ENCODE results near the gene L1CAM.

Gene L1CAM

DNA sequence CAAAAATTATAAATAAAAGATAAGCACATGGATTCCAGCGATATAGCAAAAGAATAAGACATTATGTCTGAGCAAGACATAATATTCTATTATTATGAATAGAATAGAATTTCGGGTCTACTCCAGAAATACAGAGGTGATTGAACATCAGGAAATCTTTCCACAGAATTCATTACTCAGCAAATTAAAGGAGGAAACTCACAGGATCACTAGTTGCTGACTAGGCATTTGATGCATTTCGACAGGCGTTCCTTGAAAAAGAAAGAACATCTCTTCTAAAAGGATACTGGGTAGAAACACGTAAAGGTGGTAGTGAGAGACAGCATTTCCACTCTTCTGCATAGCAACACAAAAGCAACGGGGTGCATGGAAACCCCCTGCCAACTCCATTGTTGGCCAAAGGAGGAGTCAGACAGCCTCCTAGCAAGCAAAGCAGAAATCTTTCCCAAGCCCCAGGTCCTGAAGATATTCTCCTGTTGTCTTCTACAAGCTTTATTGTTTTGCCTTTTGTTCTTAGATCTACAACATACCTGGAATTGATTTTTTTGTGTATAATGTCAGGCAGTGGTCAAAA lies 41.4 kb downstream of the L1CAM start:
- H3K36me3 Mint-ChIP-seq (ENCODE audit: low read depth) = no peaks in the 10 kb centered on the region
- H3K9me3 Mint-ChIP-seq = no peaks in the 10 kb centered on the region
- no peaks in the 10 kb centered on the region for H3K4me1 Mint-ChIP-seq (ENCODE audit: low read depth)
- H3K27ac Mint-ChIP-seq = no peak overlapping the region
- peaks cover 29% of the 10 kb centered on the region for H3K27me3 Mint-ChIP-seq
- H3K4me3 Mint-ChIP-seq = no peak overlapping the region
- intact Hi-C loops (cut with micrococcal nuclease) = no loop called here

DNA sequence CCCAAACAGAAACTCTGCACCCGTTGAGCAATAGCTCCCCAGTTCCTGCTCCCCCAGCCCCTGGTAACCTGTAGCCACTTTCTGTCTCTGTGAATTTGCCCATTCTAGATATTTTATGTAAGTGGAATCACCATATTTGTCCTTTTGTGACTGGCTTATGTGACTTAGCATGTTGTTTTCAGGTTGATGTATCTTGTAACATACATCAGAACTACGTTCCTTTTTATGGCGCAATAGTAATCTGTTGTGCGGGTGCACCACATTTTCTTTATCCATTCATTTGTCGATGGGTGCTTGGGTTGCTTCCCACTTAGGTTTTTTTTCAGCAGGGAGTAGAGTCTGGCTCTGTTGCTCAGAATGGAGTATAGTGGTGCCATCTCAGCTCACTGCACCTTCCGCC lies 49.1 kb downstream of the L1CAM start:
- Mint-ChIP-seq H3K9me3 (no peaks in the 10 kb centered on the region), H3K36me3 (ENCODE audit: low read depth) (no peaks in the 10 kb centered on the region), H3K4me1 (ENCODE audit: low read depth) (no peaks in the 10 kb centered on the region), H3K4me3 (no peak overlapping the region), H3K27me3 (peaks cover 56% of the 10 kb centered on the region), H3K27ac (no peak overlapping the region)
- intact Hi-C loops (cut with micrococcal nuclease) = no loop called here

DNA sequence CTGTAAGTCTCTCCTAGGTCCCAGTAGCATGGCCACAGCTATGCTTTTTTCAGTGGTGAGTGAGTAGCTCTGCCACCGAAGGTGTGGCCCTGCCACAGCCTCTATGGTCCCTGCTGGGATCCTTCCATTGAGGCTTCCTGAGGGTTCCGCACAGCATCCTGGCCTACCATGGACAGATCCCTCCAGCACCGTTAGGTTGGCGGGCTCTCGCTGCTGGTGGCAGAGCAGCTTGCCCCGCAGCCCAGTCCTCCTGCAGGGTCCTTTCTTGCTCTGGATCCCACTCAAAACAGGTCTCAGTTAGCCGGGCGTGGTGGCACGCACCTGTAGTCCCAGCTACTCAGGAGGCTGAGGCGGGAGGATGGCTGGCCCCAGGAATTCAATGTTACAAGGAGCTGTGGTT lies 53.2 kb downstream of the L1CAM start:
- peaks cover 63% of the 10 kb centered on the region for H3K27me3 Mint-ChIP-seq
- H3K9me3 Mint-ChIP-seq = no peaks in the 10 kb centered on the region
- H3K27ac Mint-ChIP-seq = no peak overlapping the region
- no peak overlapping the region for H3K4me3 Mint-ChIP-seq
- H3K36me3 Mint-ChIP-seq (ENCODE audit: low read depth) = no peaks in the 10 kb centered on the region
- H3K4me1 Mint-ChIP-seq (ENCODE audit: low read depth) = peaks cover 4% of the 10 kb centered on the region
- intact Hi-C loops (cut with micrococcal nuclease) = no loop called here

GRCh38 chrX:153831429-153832150 lies 54.4 kb downstream of the L1CAM start:
- H3K4me1 Mint-ChIP-seq (ENCODE audit: low read depth) = peaks cover 4% of the 10 kb centered on the region
- peaks cover 72% of the 10 kb centered on the region for H3K27me3 Mint-ChIP-seq
- H3K36me3 Mint-ChIP-seq (ENCODE audit: low read depth) = no peaks in the 10 kb centered on the region
- H3K27ac Mint-ChIP-seq = no peak overlapping the region
- no peak overlapping the region for H3K4me3 Mint-ChIP-seq
- no peaks in the 10 kb centered on the region for H3K9me3 Mint-ChIP-seq
- intact Hi-C loops (cut with micrococcal nuclease) = no loop called here

DNA sequence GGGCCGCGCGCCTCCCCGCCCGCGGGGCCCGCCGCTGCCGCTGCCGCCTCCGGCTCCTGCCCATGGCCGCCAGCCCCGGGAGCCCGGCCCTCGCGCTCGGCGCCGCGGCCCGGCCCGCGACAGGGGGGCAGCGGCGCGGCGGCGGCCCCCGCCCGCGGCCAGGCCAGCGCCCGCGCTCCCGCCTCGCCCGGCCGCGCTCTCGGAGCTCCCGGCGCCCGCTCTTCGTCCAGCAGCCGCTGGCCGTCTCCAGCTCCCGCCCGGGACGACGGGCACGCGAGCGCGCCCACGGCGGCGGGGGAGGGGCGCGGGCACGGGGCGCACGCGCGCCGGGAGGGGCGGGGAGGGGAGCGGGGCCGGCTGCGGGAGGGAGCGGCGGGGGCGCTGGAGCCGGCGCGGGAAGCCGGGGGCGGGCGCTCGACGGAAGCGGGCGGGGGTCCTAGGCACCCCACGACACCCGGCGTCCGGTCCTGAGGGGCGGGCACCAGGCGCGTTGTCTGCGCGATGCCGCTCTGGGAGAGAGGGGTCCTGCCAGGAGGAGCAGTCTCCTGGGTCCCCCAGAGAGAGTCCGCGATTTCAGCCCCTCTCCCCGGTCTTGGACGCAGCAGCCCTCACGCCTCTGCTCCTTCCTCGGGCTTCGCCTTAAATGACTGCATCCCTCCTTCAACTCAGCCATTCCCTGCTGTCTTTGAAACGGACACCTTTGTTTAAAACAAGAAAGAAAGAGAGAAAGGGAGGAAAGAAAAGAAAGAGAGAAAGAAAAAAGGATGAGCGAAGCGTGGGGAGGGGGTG lies 55.1 kb downstream of the L1CAM start:
- Mint-ChIP-seq H3K36me3 (ENCODE audit: low read depth) (no peaks in the 10 kb centered on the region), H3K27me3 (peaks cover 73% of the 10 kb centered on the region), H3K4me3 (no peak overlapping the region), H3K27ac (no peak overlapping the region), H3K9me3 (no peaks in the 10 kb centered on the region), H3K4me1 (ENCODE audit: low read depth) (peaks cover 4% of the 10 kb centered on the region)
- intact Hi-C loops (cut with micrococcal nuclease) = no loop called here

GRCh38 chrX:153829799-153830639 lies 56.0 kb downstream of the L1CAM start, which contains the start of gene PDZD4:
Gene PDZD4 (minus strand): TSS chrX:153830544. CDS start chrX:153830298, 246 bp downstream.
- intact Hi-C loops (cut with micrococcal nuclease) = no loop called here
- peak within 1 kb of the TSS; percentile 20 for H3K4me3 Mint-ChIP-seq
- H3K36me3 Mint-ChIP-seq (ENCODE audit: low read depth) = no peaks in the 10 kb centered on the region
- H3K27ac Mint-ChIP-seq = no peak within 1 kb of the TSS
- H3K4me1 Mint-ChIP-seq (ENCODE audit: low read depth) = peaks cover 4% of the 10 kb centered on the region
- H3K27me3 Mint-ChIP-seq = peaks cover 75% of the 10 kb centered on the region
- no peaks in the 10 kb centered on the region for H3K9me3 Mint-ChIP-seq

DNA sequence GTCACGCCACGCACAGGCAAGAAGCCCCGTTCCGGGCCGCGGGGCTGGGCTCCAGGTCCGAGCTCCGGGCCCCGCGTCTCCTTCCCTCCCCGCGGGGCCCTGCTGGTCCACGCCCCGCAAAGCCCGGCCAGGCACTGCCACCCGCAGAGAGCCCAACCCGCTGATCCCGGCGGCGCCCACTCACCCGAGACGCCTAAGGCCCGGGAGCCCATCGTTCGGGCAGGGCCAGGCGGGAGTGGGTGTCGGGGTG lies 56.5 kb downstream of the L1CAM start:
- H3K27me3 Mint-ChIP-seq = peaks cover 78% of the 10 kb centered on the region
- intact Hi-C loops (cut with micrococcal nuclease) = no loop called here
- no peak overlapping the region for H3K27ac Mint-ChIP-seq
- H3K36me3 Mint-ChIP-seq (ENCODE audit: low read depth) = no peaks in the 10 kb centered on the region
- H3K4me3 Mint-ChIP-seq = no peak overlapping the region
- H3K9me3 Mint-ChIP-seq = no peaks in the 10 kb centered on the region
- H3K4me1 Mint-ChIP-seq (ENCODE audit: low read depth) = peaks cover 4% of the 10 kb centered on the region

DNA sequence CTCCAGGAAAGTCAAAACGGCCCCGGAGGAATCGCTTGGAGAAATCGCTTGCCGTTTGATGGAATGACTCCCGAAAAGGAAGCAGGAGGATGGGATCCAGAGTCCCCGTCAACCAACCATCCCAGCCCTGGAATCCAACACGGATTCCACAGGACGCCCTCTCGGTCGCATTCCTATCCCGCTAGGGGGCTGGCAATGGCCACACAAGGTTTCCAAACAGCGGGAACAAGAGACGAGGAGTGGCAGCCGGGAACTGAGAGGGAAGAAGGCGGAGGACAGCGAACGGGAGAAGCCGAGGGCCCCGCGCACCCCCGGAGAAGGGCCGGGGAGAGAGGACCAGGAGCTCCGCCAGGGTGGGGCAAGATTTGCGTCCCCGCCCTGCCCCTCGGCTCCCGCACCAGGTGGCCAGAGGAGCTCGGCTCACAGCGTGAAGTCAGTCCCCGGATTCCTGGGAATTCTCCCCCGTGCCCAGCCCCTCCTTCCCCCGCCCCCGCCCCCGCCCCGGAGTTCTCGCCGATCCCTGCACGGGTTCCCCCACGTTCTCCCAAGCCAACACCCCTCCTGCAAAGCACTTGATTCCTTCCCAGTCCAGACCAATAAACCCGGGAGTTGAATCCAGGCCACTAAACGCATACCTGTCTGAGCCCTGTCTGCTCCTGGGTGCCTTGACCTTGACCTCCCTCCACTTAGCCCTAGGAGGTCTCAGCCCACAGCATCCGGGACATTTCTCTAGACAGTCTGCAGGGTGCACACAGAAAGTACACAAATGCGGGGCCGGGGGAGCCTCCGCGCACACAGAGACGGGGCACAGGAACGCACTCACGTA lies 57.0 kb downstream of the L1CAM start:
- H3K9me3 Mint-ChIP-seq = no peaks in the 10 kb centered on the region
- H3K4me3 Mint-ChIP-seq = no peak overlapping the region
- H3K36me3 Mint-ChIP-seq (ENCODE audit: low read depth) = no peaks in the 10 kb centered on the region
- no peak overlapping the region for H3K27ac Mint-ChIP-seq
- peaks cover 80% of the 10 kb centered on the region for H3K27me3 Mint-ChIP-seq
- intact Hi-C loops (cut with micrococcal nuclease) = no loop called here
- H3K4me1 Mint-ChIP-seq (ENCODE audit: low read depth) = peaks cover 4% of the 10 kb centered on the region

DNA sequence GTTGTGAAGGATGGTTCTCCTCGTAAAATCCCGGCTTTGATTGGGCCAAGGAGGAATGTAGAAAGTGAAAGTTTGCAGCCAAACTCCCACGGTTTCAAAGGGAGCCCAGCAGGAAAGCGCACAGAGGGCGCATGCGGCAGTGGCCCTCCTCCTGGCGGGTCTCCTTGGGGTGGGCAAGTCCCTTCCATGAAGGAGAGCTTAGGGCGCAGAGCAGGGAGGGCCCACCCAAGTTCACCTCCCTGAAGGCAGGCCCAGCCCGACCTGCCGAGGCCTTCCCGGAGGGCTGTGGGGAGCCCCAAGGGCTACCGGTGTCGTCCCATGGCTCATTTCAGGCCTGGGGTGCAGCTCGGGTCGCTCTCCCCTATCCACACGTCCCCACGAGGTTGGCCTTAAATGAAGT lies 57.7 kb downstream of the L1CAM start:
- H3K4me3 Mint-ChIP-seq = no peak overlapping the region
- peaks cover 81% of the 10 kb centered on the region for H3K27me3 Mint-ChIP-seq
- intact Hi-C loops (cut with micrococcal nuclease) = no loop called here

GRCh38 chrX:153827903-153828302 lies 58.1 kb downstream of the L1CAM start:
- H3K9me3 Mint-ChIP-seq = no peaks in the 10 kb centered on the region
- H3K36me3 Mint-ChIP-seq (ENCODE audit: low read depth) = no peaks in the 10 kb centered on the region
- intact Hi-C loops (cut with micrococcal nuclease) = no loop called here
- no peak overlapping the region for H3K27ac Mint-ChIP-seq
- H3K4me3 Mint-ChIP-seq = no peak overlapping the region
- H3K4me1 Mint-ChIP-seq (ENCODE audit: low read depth) = peaks cover 4% of the 10 kb centered on the region
- H3K27me3 Mint-ChIP-seq = peaks cover 77% of the 10 kb centered on the region

More for the DNA sequence above, 57.7 kb downstream of the L1CAM start:
- Mint-ChIP-seq H3K9me3 (no peaks in the 10 kb centered on the region), H3K4me1 (ENCODE audit: low read depth) (peaks cover 4% of the 10 kb centered on the region), H3K36me3 (ENCODE audit: low read depth) (no peaks in the 10 kb centered on the region), H3K27ac (no peak overlapping the region)

GRCh38 chrX:153827016-153827415 lies 59.0 kb downstream of the L1CAM start:
- H3K27ac Mint-ChIP-seq = no peak overlapping the region
- peaks cover 4% of the 10 kb centered on the region for H3K4me1 Mint-ChIP-seq (ENCODE audit: low read depth)
- intact Hi-C loops (cut with micrococcal nuclease) = no loop called here
- no peaks in the 10 kb centered on the region for H3K9me3 Mint-ChIP-seq
- H3K36me3 Mint-ChIP-seq (ENCODE audit: low read depth) = no peaks in the 10 kb centered on the region
- peaks cover 76% of the 10 kb centered on the region for H3K27me3 Mint-ChIP-seq
- no peak overlapping the region for H3K4me3 Mint-ChIP-seq

DNA sequence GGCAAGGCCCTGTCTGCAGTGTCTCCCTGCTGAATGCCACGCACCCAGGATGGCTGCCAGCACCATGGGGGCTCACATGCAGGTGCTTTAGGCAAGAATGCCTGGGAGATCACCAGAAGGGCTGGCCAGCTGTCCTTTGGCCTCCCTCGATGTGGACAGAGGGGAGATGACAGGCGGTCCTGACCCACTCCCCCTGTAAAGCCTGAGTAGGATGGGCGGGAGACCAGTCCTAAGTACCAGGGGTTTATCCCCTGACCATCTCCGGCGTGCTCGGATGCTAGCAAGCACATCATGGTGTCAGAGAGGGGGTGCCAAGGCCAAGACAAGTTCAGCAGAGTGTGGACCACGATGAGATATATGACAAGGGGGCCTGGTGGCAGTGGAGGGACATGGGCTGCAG lies 60.9 kb downstream of the L1CAM start:
- H3K9me3 Mint-ChIP-seq = no peaks in the 10 kb centered on the region
- no peak overlapping the region for H3K4me3 Mint-ChIP-seq
- H3K27me3 Mint-ChIP-seq = peaks cover 83% of the 10 kb centered on the region
- H3K36me3 Mint-ChIP-seq (ENCODE audit: low read depth) = no peaks in the 10 kb centered on the region
- peaks cover 4% of the 10 kb centered on the region for H3K4me1 Mint-ChIP-seq (ENCODE audit: low read depth)
- intact Hi-C loops (cut with micrococcal nuclease) = no loop called here
- no peak overlapping the region for H3K27ac Mint-ChIP-seq

DNA sequence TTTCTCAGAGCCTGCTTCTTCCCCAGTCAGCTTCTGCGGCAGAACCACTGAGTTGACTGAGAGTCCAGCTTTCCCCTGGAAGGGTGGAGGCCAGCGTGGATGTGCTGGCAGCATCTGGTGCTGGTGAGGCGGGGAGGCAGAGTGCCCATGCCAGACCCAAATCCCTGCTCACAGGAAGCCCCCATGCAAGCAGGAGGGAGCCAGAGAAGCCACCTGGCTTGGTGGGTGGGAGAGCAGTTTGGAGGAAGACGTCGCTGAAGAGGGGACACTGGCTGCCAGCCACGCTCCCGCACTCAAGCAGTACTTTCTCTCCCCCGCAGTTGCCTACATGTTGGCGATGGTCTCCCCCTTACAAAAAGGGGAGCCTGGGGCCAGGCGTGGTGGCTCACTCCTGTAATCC lies 61.6 kb downstream of the L1CAM start:
- H3K36me3 Mint-ChIP-seq (ENCODE audit: low read depth) = no peaks in the 10 kb centered on the region
- H3K27ac Mint-ChIP-seq = no peak overlapping the region
- no peaks in the 10 kb centered on the region for H3K9me3 Mint-ChIP-seq
- no peak overlapping the region for H3K4me3 Mint-ChIP-seq
- H3K4me1 Mint-ChIP-seq (ENCODE audit: low read depth) = peaks cover 4% of the 10 kb centered on the region
- intact Hi-C loops (cut with micrococcal nuclease) = no loop called here
- peaks cover 87% of the 10 kb centered on the region for H3K27me3 Mint-ChIP-seq

Data from dendritic cell treated with granulocyte-macrophage colony-stimulating factor and Interleukin-4, amounts not matched to agents 40 ng/mL and 50 ng/mL, for 4 days (primary cell).